Measurements from ENCODE around the gene C17orf67.

GRCh38 chr17:56831369-56832095, 2.2 kb downstream of the C17orf67 start:
- TF ChIP-seq CTCF (IDR thresholded peaks at IDR 0.05) (no peak), EZH2 (IDR thresholded peaks at IDR 0.05) (no peak)

Measured in neural progenitor cell (in vitro differentiated cells).